Tibial nerve (tissue), 4 donors: ENCODE data around the gene CHRNA10. TPM values are rescaled to one million over a fixed set of nuclear protein-coding genes. Genes with fewer than 3 reads are reported as not detected.
"Not testable (repeated sequence)": the region's sequence is repeated elsewhere in the genome, so short reads cannot be mapped to it uniquely, and the experiment has no call there.

Source experiments
- DNase-seq, 2 donors: peaks; one replicate each; pipeline ENCODE4 v3.0.0-alpha.2; 2019; ENCODE audit warnings: low spot score in 2 of 2
- H3K27ac ChIP-seq, 4 donors: fragments of 200-600 bp; sonication (generic) in 3 of 4; one replicate each; pipeline ENCODE4 v1.5.1; 2017 to 2019; ENCODE audit warnings: mild to moderate bottlenecking in 1 of 4
- H3K27me3 ChIP-seq, 2 donors: fragments of 200-600 bp; sonication (generic) in 1 of 2; one replicate each; pipeline versions ENCODE4 v1.5.1 to v1.6.0; 2017 to 2019
- H3K36me3 ChIP-seq, 3 donors: fragments of 200-600 bp; sonication (generic); one replicate each; pipeline ENCODE4 v1.5.1; 2018 to 2019
- H3K4me1 ChIP-seq, 4 donors: fragments of 200-600 bp; sonication (generic) in 3 of 4; one replicate each; pipeline ENCODE4 v1.5.1; 2017 to 2019
- H3K4me3 ChIP-seq, 4 donors: fragments of 200-600 bp; sonication (generic) in 3 of 4; one replicate each; pipeline ENCODE4 v1.5.1; 2017 to 2019; ENCODE audit warnings: mild to moderate bottlenecking in 1 of 4, moderate library complexity in 1 of 4
- H3K9me3 ChIP-seq, 4 donors: fragments of 200-600 bp; sonication (generic) in 3 of 4; one replicate each; pipeline ENCODE4 v1.5.1; 2017 to 2019
- CTCF ChIP-seq, 5 experiments: fragments of 200-600 bp in 3 of 5; fragments of 450-650 bp in 2 of 5; sonication (generic) in 3 of 5; IDR thresholded peaks; one replicate each; pipeline ENCODE4 v1.5.1; 2016 to 2019; ENCODE audit warnings: antibody characterized with exemption in 5 of 5, mild to moderate bottlenecking in 3 of 5, moderate library complexity in 2 of 5
- EP300 ChIP-seq, 2 donors: sonication (generic); formaldehyde crosslinking; IDR thresholded peaks; one replicate each; pipeline ENCODE4 v1.6.1; 2017; ENCODE audit warnings: antibody characterized with exemption in 2 of 2, mild to moderate bottlenecking in 1 of 2
- POLR2A ChIP-seq, 2 donors: fragments of 450-650 bp; IDR thresholded peaks; one replicate each; pipeline ENCODE4 v1.6.1; 2017; ENCODE audit warnings: antibody characterized with exemption in 2 of 2, mild to moderate bottlenecking in 2 of 2, moderate library complexity in 2 of 2
- WGBS, 2 donors: methylation state at CpG; one replicate each; pipeline ENCODE4 v1.1.5; 2018; 5-methylcytosine and 5-hydroxymethylcytosine counted together
- total RNA-seq, 4 donors: library from RNA; depleted of rRNA; stranded (reverse); fragments of >200 nt; gene quantifications; one replicate each; pipeline ENCODE4 v1.1.0, GENCODE V29; 2016

The CHRNA10 gene
- total RNA-seq, 4 donors from 2014 or later, result 0.42 to 2.1 (median 0.83) TPM

DNA sequence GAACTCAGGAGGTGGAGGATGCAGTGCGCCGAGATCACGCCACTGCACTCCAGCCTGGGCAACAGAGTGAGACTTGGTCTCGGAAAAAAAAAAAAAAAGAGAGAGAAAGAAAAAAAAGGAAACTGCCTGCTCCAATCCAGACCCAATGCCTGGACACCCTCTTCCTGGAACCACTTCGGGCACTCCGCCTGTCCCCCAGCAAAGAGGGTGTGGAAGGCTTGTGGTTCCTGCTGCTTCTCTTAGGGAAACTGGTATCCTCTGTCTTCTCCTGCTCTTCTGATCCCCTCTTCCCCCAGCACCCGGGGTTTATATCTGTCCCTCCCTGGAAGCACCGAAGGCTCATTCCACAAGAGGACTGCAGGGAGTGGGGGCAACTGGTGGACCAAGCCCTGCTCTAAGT is 12.9 kb downstream of the CHRNA10 start:
- TF ChIP-seq CTCF (IDR thresholded peaks at IDR 0.05) (no peak), POLR2A (IDR thresholded peaks at IDR 0.05) (no peak), EP300 (IDR thresholded peaks at IDR 0.05) (no peak)

DNA sequence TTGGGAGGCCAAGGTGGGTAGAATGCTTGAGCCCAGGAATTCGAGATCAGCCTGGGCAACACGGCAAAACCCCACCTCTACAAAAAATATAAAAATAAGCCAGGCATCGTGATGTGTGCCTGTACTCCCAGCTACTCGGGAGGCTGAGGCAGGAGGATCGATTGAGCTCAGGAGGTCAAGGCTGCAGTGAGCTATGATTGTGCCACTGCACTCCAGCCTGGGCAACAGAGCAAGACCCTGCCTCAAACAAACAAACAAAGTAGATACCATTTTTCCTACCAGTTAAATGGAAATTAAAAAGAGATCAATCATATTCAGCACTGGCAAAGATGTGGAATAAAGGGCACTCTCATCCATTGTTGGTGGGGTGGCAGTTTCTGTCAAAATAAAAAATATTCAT is 13.9 kb downstream of the CHRNA10 start:
- not testable (repeated sequence) for DNase-seq, H3K27ac ChIP-seq, H3K4me3 ChIP-seq, H3K36me3 ChIP-seq, H3K27me3 ChIP-seq, H3K9me3 ChIP-seq, H3K4me1 ChIP-seq
- WGBS, 2 donors, result 85 to 86% methylated on average over 5 of the region's 5 CpGs

More for the DNA sequence above, 12.9 kb downstream of the CHRNA10 start:
- Histone ChIP-seq H3K27me3 (no peaks in the 10 kb centered on the region), H3K4me1 (no peaks in the 10 kb centered on the region), H3K27ac (no peak overlapping the region), H3K9me3 (no peaks in the 10 kb centered on the region), H3K4me3 (no peak overlapping the region), H3K36me3 (no peaks in the 10 kb centered on the region)
- DNase-seq, result no peak
- WGBS, 2 donors, result 81 to 92% methylated on average over 7 to 8 of the region's 8 CpGs

DNA sequence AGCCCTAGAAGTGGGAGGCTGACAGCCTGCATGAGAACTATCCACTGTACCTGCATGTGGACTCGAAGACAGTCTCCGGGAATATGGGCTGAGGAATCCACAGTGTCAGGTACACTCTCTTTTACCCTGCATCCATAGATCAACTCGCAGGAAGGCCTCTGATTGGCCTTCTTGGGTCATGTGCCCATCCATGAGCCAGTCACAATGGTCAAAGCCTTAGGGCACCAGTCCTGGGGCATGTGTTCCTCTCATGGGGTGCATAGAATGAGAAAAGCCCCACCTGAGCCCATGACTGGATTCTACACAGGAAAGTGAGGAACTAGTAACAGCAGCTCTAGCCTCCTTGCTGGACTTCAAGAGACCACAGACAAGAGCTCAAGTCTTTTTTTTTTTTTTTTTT is 15.6 kb downstream of the CHRNA10 start:
- Histone ChIP-seq H3K4me3 (no peak overlapping the region), H3K36me3 (no peaks in the 10 kb centered on the region), H3K9me3 (no peaks in the 10 kb centered on the region), H3K4me1 (no peaks in the 10 kb centered on the region), H3K27ac (no peak overlapping the region), H3K27me3 (no peaks in the 10 kb centered on the region)
- DNase-seq, result no peak
- no peak for TF ChIP-seq POLR2A (IDR thresholded peaks at IDR 0.05)
- no peak for TF ChIP-seq EP300 (IDR thresholded peaks at IDR 0.05)
- no peak for TF ChIP-seq CTCF (IDR thresholded peaks at IDR 0.05)
- WGBS, 2 donors, result 84 to 91% methylated on average over 3 of the region's 3 CpGs

GRCh38 chr11:3652514-3652913 is 18.7 kb downstream of the CHRNA10 start:
- H3K4me3 ChIP-seq, H3K4me1 ChIP-seq, DNase-seq, H3K27ac ChIP-seq, H3K9me3 ChIP-seq, H3K36me3 ChIP-seq: not testable (repeated sequence)
- 56 to 94% methylated on average over 3 of the region's 3 CpGs for WGBS, 2 donors
- H3K27me3 ChIP-seq, result peaks cover 0 to 11% of the 10 kb centered on the region in 2 donors

GRCh38 chr11:3649374-3649773 is 21.8 kb downstream of the CHRNA10 start:
- not testable (repeated sequence) for H3K36me3 ChIP-seq, DNase-seq, H3K9me3 ChIP-seq, H3K4me1 ChIP-seq, H3K4me3 ChIP-seq, H3K27ac ChIP-seq
- peaks cover 0 to 33% of the 10 kb centered on the region in 2 donors for H3K27me3 ChIP-seq
- 22 to 26% methylated on average over 9 of the region's 9 CpGs for WGBS, 2 donors

DNA sequence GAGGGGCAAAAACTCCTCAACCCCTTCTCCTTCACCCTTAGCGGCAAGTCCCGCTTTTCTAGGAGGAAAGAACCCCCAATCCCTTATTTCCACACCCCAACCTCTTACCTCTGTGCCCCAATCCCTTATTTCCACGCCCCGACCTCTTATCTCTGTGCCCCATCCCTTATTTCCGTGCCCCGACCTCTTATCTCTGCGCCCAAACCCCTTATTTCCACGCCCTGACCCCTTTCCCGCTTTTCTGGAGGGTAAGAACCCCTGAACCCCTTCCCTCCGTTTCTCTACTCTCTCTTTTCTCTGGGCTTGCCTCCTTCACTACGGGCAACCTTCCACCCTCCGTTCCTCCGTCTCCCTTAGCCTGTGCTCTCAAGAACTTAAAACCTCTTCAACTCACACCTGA is 22.3 kb downstream of the CHRNA10 start:
- not testable (repeated sequence) for H3K27ac ChIP-seq, H3K9me3 ChIP-seq, H3K36me3 ChIP-seq, H3K4me3 ChIP-seq, H3K4me1 ChIP-seq, DNase-seq
- peaks cover 0 to 38% of the 10 kb centered on the region in 2 donors for H3K27me3 ChIP-seq
- 75 to 81% methylated on average over 13 of the region's 13 CpGs for WGBS, 2 donors

- DNase-seq, result no peak
- H3K27me3 ChIP-seq, result peaks cover 0 to 61% of the 10 kb centered on the region in 2 donors
- no peak overlapping the region for H3K4me3 ChIP-seq
- H3K27ac ChIP-seq, result no peak overlapping the region
- WGBS, 2 donors, result 84 to 90% methylated on average over 7 of the region's 7 CpGs
- H3K36me3 ChIP-seq, result no peaks in the 10 kb centered on the region
- no peaks in the 10 kb centered on the region for H3K9me3 ChIP-seq
- peaks cover 0 to 21% (median 8%) of the 10 kb centered on the region in 4 donors for H3K4me1 ChIP-seq
- TF ChIP-seq EP300 (IDR thresholded peaks at IDR 0.05) (no peak), POLR2A (IDR thresholded peaks at IDR 0.05) (no peak), CTCF (IDR thresholded peaks at IDR 0.05) (no peak)
These were observed 25.6 kb downstream of the CHRNA10 start for GRCh38 chr11:3645552-3645951.
